ENCODE measurements around the gene POLR2C.

Gene POLR2C

DNA sequence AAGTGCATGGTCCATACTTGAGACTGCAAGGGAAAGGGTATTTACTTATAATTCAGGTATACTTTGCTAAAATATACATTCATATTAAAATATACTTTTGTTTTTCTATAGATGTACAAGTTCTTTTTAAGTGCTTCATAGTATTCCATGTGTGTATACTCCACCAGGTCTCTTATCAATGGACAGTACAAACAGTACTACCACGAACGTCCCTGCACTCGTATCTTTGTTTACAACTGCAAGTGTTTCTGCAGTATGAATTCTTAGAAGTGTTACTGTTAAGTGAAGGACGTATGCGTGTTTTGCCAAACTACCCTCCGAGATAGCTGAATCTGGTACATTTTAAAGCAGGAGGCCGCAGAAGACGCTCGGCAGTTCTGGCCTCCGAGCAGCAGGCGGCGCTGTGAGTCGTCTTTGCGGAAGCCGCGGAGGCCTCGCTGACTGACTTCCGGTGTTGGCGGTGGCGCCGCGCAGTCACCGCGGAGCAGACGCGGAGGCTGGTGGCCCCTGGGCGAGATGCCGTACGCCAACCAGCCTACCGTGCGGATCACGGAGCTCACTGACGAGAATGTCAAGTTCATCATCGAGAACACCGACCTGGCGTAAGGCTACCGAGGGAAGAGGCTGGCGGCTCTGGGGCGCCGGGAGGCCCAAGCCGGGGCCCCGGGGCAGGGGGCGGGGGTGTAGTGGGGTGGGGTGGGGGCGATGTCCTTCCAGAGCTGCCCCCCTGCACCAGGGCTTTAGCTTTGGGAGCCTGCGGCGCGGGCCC lies at the start of gene POLR2C:
Gene POLR2C, plus strand, starts transcription at position 471 of the 769 bp plus-strand sequence. Its CDS starts 46 bp downstream, at position 517.
- in situ Hi-C loops (cut with MboI; ENCODE audit: low sequenced_read_pairs, unreplicated experiment), result no loop called here
- TF ChIP-seq, protein P1, sequence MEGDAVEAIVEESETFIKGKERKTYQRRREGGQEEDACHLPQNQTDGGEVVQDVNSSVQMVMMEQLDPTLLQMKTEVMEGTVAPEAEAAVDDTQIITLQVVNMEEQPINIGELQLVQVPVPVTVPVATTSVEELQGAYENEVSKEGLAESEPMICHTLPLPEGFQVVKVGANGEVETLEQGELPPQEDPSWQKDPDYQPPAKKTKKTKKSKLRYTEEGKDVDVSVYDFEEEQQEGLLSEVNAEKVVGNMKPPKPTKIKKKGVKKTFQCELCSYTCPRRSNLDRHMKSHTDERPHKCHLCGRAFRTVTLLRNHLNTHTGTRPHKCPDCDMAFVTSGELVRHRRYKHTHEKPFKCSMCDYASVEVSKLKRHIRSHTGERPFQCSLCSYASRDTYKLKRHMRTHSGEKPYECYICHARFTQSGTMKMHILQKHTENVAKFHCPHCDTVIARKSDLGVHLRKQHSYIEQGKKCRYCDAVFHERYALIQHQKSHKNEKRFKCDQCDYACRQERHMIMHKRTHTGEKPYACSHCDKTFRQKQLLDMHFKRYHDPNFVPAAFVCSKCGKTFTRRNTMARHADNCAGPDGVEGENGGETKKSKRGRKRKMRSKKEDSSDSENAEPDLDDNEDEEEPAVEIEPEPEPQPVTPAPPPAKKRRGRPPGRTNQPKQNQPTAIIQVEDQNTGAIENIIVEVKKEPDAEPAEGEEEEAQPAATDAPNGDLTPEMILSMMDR (IDR thresholded peaks at IDR 0.05; ENCODE audit: borderline replicate concordance, control extremely low read depth, extremely low read depth, insufficient read depth, missing control alignments), result peak; percentile 98

DNA sequence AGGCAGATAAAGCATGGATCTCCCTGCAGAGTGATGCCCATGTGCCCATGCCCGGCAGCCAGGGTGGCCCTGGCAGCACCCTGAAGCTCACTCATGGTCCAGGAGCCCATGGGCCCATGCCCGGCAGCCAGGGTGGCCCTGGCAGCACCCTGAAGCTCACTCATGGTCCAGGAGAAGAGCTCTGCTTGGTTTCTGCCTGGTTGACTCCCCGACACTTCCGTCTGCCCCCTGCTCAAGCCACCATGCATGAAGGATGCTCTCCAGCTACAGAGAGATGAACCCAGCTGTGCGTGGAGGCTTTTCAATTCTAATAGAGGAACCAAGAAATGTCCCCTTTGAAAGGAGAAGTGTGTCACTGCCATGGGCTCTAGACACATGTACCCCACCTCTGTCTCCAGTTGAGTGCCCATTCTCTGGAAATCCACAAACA lies 49.2 kb upstream of the POLR2C start:
- TF ChIP-seq, protein P1 (IDR thresholded peaks at IDR 0.05; ENCODE audit: borderline replicate concordance, control extremely low read depth, extremely low read depth, insufficient read depth, missing control alignments), result no peak
- in situ Hi-C loops (cut with MboI; ENCODE audit: low sequenced_read_pairs, unreplicated experiment), result loop anchor here (25.0 kb wide), 1 partner anchor 326 kb away; the partner anchor contains the start of gene CPNE2
- peak; percentile 82 for DNase-seq (ENCODE audit: low spot score)

More for the DNA sequence above, at the start of gene POLR2C:
- DNase-seq (ENCODE audit: low spot score), result peak; percentile 94

DNA sequence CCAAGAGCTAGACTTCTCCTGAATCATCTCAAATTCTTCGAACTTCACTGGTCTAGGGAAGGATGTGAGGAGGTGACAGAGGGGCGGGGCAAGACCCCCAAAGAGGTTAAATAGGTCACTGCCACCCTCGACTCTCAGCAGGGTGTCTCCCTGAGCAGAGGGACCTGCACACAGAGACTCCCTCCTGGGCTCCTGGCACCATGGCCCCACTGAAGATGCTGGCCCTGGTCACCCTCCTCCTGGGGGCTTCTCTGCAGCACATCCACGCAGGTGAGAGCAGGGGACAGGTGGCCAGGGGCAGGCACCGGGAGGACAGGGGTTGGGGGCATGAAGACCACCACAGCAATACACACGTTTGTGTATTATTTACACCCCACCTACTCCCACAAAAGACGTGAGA lies 48.7 kb upstream of the POLR2C start:
- DNase-seq (ENCODE audit: low spot score), result peak; percentile 40
- TF ChIP-seq, protein P1 (IDR thresholded peaks at IDR 0.05; ENCODE audit: borderline replicate concordance, control extremely low read depth, extremely low read depth, insufficient read depth, missing control alignments), result no peak
- in situ Hi-C loops (cut with MboI; ENCODE audit: low sequenced_read_pairs, unreplicated experiment), result loop anchor here (25.0 kb wide), 1 partner anchor 326 kb away; the partner anchor contains the start of gene CPNE2

DNA sequence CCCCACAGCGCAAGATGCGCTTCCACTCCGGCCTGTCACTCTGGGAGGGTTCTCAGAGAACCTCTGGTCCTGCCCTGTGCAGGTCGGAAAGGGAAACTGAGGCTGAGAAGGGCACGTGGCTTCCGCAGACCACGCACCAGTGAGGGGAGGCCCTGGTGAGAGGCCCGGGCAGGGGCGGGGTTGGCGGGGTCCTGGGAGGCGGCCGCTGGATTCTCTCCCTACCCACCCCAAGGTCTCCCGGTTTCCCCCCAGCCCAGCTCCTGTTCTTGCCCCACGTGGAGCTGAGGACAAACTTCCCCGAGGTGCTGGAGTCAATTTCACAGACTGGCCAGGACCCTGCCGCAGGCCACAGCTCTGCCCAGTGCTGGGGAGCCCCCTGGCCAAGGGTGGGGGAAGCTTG lies 46.4 kb upstream of the POLR2C start:
- DNase-seq (ENCODE audit: low spot score), result no peak
- TF ChIP-seq, protein P1 (IDR thresholded peaks at IDR 0.05; ENCODE audit: borderline replicate concordance, control extremely low read depth, extremely low read depth, insufficient read depth, missing control alignments), result no peak
- in situ Hi-C loops (cut with MboI; ENCODE audit: low sequenced_read_pairs, unreplicated experiment), result loop anchor here (5.0 to 25.0 kb wide), 2 partner anchors 114 to 329 kb away; partner anchors contain the start of gene CPNE2

DNA sequence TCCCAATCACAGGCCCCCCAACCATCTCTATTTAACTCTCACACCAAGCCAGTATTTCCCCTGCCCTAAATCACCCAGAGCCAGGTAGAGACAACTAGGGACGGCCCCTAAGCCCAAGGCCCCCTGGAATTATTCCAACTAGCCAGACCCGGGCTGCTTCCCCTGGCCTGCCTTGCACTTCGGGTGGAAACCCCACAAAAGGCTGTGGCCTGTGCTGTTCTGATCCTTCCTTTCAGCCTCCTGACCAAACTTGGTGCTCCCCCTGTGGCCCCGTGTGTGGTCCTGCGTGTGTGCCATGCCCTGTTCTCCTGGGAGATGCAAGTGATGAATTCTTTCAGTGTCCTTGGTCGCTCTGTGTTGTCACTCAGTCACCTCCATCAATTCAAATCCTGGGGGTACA lies 43.0 kb upstream of the POLR2C start:
- TF ChIP-seq, protein P1 (IDR thresholded peaks at IDR 0.05; ENCODE audit: borderline replicate concordance, control extremely low read depth, extremely low read depth, insufficient read depth, missing control alignments), result no peak
- DNase-seq (ENCODE audit: low spot score), result no peak
- in situ Hi-C loops (cut with MboI; ENCODE audit: low sequenced_read_pairs, unreplicated experiment), result loop anchor here (5.0 to 25.0 kb wide), 2 partner anchors 117 to 332 kb away; partner anchors contain the start of gene CPNE2

DNA sequence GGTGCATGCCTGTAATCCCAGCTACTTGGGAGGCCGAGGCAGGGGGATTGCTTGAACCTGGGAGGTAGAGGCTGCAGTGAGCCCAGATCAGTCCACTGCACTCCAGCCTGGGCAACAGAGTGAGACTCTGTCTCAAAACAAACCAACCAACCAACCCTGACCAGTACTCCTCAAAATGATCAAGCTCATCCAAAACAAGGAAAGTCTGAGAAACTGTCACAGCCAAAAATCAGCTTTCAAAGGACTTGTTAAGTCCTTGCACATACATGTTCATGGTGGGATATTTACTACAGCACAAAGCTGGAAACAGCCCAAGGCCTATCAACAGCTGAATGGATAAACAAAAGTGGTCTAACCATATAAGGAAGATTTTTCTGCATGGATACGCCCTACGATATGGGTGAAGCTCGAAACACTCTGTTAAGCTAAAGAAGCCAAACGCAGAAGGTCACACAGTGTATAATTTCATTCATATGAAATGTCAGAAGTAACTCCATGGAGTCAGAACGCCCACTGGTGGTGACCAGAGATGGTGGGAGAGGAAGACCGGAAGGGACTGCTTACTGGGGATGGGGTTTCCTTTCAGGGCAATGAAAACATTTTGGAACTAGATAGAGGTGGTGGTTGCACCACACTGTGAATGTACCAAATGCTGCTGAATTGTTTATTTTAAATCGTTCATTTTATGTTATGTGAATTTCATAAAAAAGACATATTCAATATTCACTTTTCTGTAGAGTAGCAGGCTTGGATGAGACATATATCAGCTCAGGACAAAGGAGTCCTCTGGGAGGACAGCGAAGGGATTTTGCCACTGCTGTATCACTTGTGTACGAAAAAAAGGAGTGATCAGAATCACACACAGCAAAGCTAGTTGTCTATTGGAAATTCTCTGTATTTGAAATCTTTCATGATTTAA lies 40.2 kb upstream of the POLR2C start:
- DNase-seq (ENCODE audit: low spot score), result no peak
- TF ChIP-seq, protein P1 (IDR thresholded peaks at IDR 0.05; ENCODE audit: borderline replicate concordance, control extremely low read depth, extremely low read depth, insufficient read depth, missing control alignments), result peak; percentile 9
- in situ Hi-C loops (cut with MboI; ENCODE audit: low sequenced_read_pairs, unreplicated experiment), result loop anchor here (25.0 kb wide), 1 partner anchor 335 kb away; the partner anchor contains the start of gene CPNE2
